Endometrium (tissue), 2 donors: ENCODE measurements around the gene PRXL2B.
"Not testable (repeated sequence)": the region's sequence is repeated elsewhere in the genome, so short reads cannot be mapped to it uniquely, and the experiment has no call there.

ENCODE experiments used
- FAIRE-seq: peaks from 2 replicates; lab custom pipeline; 2012; peaks lifted over from hg19 to GRCh38; lab: Jason Lieb, UNC
- donor health status: control.
- donor health status: control.

PRXL2B gene

GRCh38 chr1:2614145-2614544 is 27.6 kb downstream of the PRXL2B start:
- no peak for FAIRE-seq

- FAIRE-seq = no peak
These were observed 31.4 kb downstream of the PRXL2B start for GRCh38 chr1:2617971-2618470.

- FAIRE-seq = no peak
These were observed 37.2 kb downstream of the PRXL2B start for GRCh38 chr1:2623571-2624337.

- no peak for FAIRE-seq
These were observed 38.2 kb downstream of the PRXL2B start for GRCh38 chr1:2624735-2625300.

- no peak for FAIRE-seq
These were observed 38.7 kb downstream of the PRXL2B start for GRCh38 chr1:2625311-2625710.

GRCh38 chr1:2625748-2626147 is 39.2 kb downstream of the PRXL2B start:
- FAIRE-seq = not testable (repeated sequence)

GRCh38 chr1:2627746-2628145 is 41.2 kb downstream of the PRXL2B start:
- no peak for FAIRE-seq

GRCh38 chr1:2628191-2628932 is 41.8 kb downstream of the PRXL2B start:
- no peak for FAIRE-seq

- FAIRE-seq = no peak
These were observed 42.5 kb downstream of the PRXL2B start for GRCh38 chr1:2628933-2629626.

GRCh38 chr1:2629627-2630497 is 43.3 kb downstream of the PRXL2B start:
- no peak for FAIRE-seq

GRCh38 chr1:2630498-2631135 is 44.0 kb downstream of the PRXL2B start:
- no peak for FAIRE-seq

GRCh38 chr1:2631136-2632050 is 44.8 kb downstream of the PRXL2B start:
- no peak for FAIRE-seq

- FAIRE-seq = no peak
These were observed 45.5 kb downstream of the PRXL2B start for GRCh38 chr1:2632051-2632430.

- FAIRE-seq = no peak
These were observed 46.2 kb downstream of the PRXL2B start, which contains the start of gene MMEL1 for GRCh38 chr1:2632561-2633361. Gene MMEL1, minus strand, starts transcription at chr1:2633016. Its CDS starts 3,532 bp downstream, at chr1:2629484.

GRCh38 chr1:2633366-2633935 is 46.9 kb downstream of the PRXL2B start:
- FAIRE-seq = no peak

- no peak for FAIRE-seq
These were observed 47.4 kb downstream of the PRXL2B start for GRCh38 chr1:2633936-2634491.

GRCh38 chr1:2635361-2636010 is 48.9 kb downstream of the PRXL2B start:
- FAIRE-seq = no peak

GRCh38 chr1:2636733-2637132 is 50.2 kb downstream of the PRXL2B start:
- FAIRE-seq = no peak
